HepG2 (cell line): Measurements from ENCODE around the gene CNKSR3. TPM values are rescaled to one million over a fixed set of nuclear protein-coding genes. Genes with fewer than 3 reads are reported as not detected.

Experiments
- ATAC-seq: fragments of 200-7000 bp; cut with Tn5 transposase; 3 replicates; pipeline ENCODE4 v1.9.1; 2020; ENCODE audit warnings: mild to moderate bottlenecking, moderate library complexity
- BruUV-seq: library from RNA; stranded (reverse); fragments of 400-500 nt; replicated peaks from 2 replicates; lab custom pipeline; 2021; lab: Mats Ljungman, UMichigan
- CTCF ChIA-PET: fragments of 300-600 bp; formaldehyde crosslinking; extraction: SDS; loops from one replicate; lab custom pipeline; 2021; ENCODE audit warnings: low total read pairs, inconsistent platforms, low intra/inter-chr PET ratio; lab: Yijun Ruan, JAX
- POLR2A ChIA-PET: fragments of 350-600 bp; sonication (Branson Sonifier 250); formaldehyde crosslinking; loops from one replicate; lab custom pipeline; 2020; ENCODE audit warnings: antibody characterized with exemption, inconsistent platforms; lab: Yijun Ruan, JAX
- DNase-seq: peaks from one replicate; pipeline ENCODE4 v3.0.0-alpha.2; 2015; ENCODE audit warnings: low spot score
- FAIRE-seq: peaks from 3 replicates; lab custom pipeline; 2011; peaks lifted over from hg19 to GRCh38; lab: Jason Lieb, UNC
- H2AFZ ChIP-seq: one replicate; pipeline ENCODE4 v1.6.1; 2011; ENCODE audit warnings: low read length, inconsistent platforms
- H3K27ac ChIP-seq: fragments of 300-600 bp; 3 replicates; pipeline ENCODE4 v1.8.0; 2011; ENCODE audit warnings: mixed run types, mild to moderate bottlenecking, mixed read lengths, low read length, inconsistent platforms; ENCODE audit not compliant: insufficient read depth; ENCODE audit errors: extremely low read length
- H3K27me3 ChIP-seq, 2 experiments: fragments of 200-600 bp in 1 of 2; 2 replicates in 1 of 2; 3 replicates in 1 of 2; pipeline versions ENCODE4 v1.6.0 to v1.8.0; 2011; ENCODE audit warnings: low read length in 2 of 2, mild to moderate bottlenecking in 2 of 2, moderate library complexity in 2 of 2, inconsistent platforms in 1 of 2; ENCODE audit not compliant: insufficient read depth in 2 of 2, control insufficient read depth in 1 of 2
- H3K36me3 ChIP-seq, 2 experiments: fragments of 200-600 bp in 1 of 2; replicated peaks in 1 of 2; 2 replicates in 1 of 2; 3 replicates in 1 of 2; pipeline versions ENCODE4 v1.5.1 to v1.8.0; 2011; ENCODE audit warnings: low read length in 2 of 2, inconsistent platforms in 1 of 2; ENCODE audit not compliant: insufficient read depth in 2 of 2, control insufficient read depth in 1 of 2
- H3K4me1 ChIP-seq: 2 replicates; pipeline ENCODE4 v1.5.1; 2012; ENCODE audit warnings: low read length, inconsistent platforms; ENCODE audit not compliant: insufficient read depth
- H3K4me2 ChIP-seq: 2 replicates; pipeline ENCODE4 v1.6.0; 2011; ENCODE audit warnings: low read depth, low read length, inconsistent platforms
- H3K4me3 ChIP-seq, 3 experiments: fragments of 200-600 bp in 1 of 3; sonication (generic), shearing (Covaris generic) in 1 of 3; replicated peaks in 1 of 3; 2 replicates each; pipeline ENCODE4 v1.5.1; 2011 to 2016; ENCODE audit warnings: low read length in 3 of 3, inconsistent platforms in 2 of 3, low read depth in 2 of 3, mild to moderate bottlenecking in 2 of 3, control low read depth in 1 of 3, mixed read lengths in 1 of 3; ENCODE audit not compliant: insufficient read depth in 1 of 3
- H3K79me2 ChIP-seq: one replicate; pipeline ENCODE4 v1.6.1; 2011; ENCODE audit warnings: low read length, inconsistent platforms; ENCODE audit not compliant: insufficient read depth
- H3K9ac ChIP-seq: 2 replicates; pipeline ENCODE4 v1.6.0; 2011; ENCODE audit warnings: mild to moderate bottlenecking, low read depth, low read length, inconsistent platforms; ENCODE audit not compliant: insufficient read depth
- H3K9me3 ChIP-seq: 2 replicates; pipeline ENCODE4 v1.5.1; 2012; ENCODE audit warnings: mild to moderate bottlenecking, low read length
- H4K20me1 ChIP-seq: 2 replicates; pipeline ENCODE4 v1.6.0; 2011; ENCODE audit warnings: inconsistent platforms, mild to moderate bottlenecking, low read length, moderate library complexity; ENCODE audit not compliant: insufficient read depth
- BCLAF1 ChIP-seq: fragments of 450-650 bp; IDR thresholded peaks from 2 replicates; pipeline ENCODE4 v1.6.1; 2017; ENCODE audit warnings: mild to moderate bottlenecking
- CTCF ChIP-seq: sonication (generic); formaldehyde crosslinking; IDR thresholded peaks from 2 replicates; pipeline ENCODE4 v1.5.0; 2020; ENCODE audit warnings: mild to moderate bottlenecking, missing genetic modification reagents, moderate library complexity
- DBP ChIP-seq: sonication (generic); formaldehyde crosslinking; IDR thresholded peaks from 2 replicates; pipeline ENCODE4 v1.4.0; 2020; ENCODE audit warnings: missing genetic modification reagents; ENCODE audit errors: not compliant biosample characterization
- DNMT1 ChIP-seq: sonication (generic); formaldehyde crosslinking; IDR thresholded peaks from 2 replicates; pipeline ENCODE4 v1.5.1; 2020; ENCODE audit warnings: mild to moderate bottlenecking, missing genetic modification reagents
- IRF1 ChIP-seq: sonication (generic); formaldehyde crosslinking; IDR thresholded peaks from 2 replicates; pipeline ENCODE4 v1.4.0; 2020; ENCODE audit warnings: low read depth, mild to moderate bottlenecking, missing genetic modification reagents
- KLF11 ChIP-seq: IDR thresholded peaks from 2 replicates; pipeline ENCODE4 v1.6.1; 2016; ENCODE audit warnings: missing compliant biosample characterization
- NFKBIZ ChIP-seq: IDR thresholded peaks from 2 replicates; pipeline ENCODE4 v1.6.1; 2018; ENCODE audit warnings: missing genetic modification reagents, missing compliant biosample characterization
- NR2F2 ChIP-seq: IDR thresholded peaks from 2 replicates; pipeline ENCODE4 v1.6.1; 2012; ENCODE audit warnings: low read depth, inconsistent platforms, borderline replicate concordance
- POLR2G ChIP-seq: fragments of 200-400 bp; formaldehyde crosslinking; IDR thresholded peaks from 2 replicates; pipeline ENCODE4 v1.6.1; 2018; ENCODE audit warnings: mild to moderate bottlenecking, low read depth, low read length, moderate library complexity
- PRPF4 ChIP-seq: fragments of 200-400 bp; formaldehyde crosslinking; IDR thresholded peaks from 2 replicates; pipeline ENCODE4 v1.6.1; 2016; ENCODE audit warnings: low read length, low read depth; ENCODE audit not compliant: poor library complexity, severe bottlenecking
- RAD21 ChIP-seq: fragments of 450-650 bp; formaldehyde crosslinking; IDR thresholded peaks from 2 replicates; pipeline ENCODE4 v1.5.0; 2020; ENCODE audit warnings: mild to moderate bottlenecking
- TEAD3 ChIP-seq: optimal IDR thresholded peaks from 2 replicates; pipeline ENCODE3; 2016; ENCODE audit warnings: borderline replicate concordance
- ZBTB1 ChIP-seq: sonication (generic); formaldehyde crosslinking; IDR thresholded peaks from 2 replicates; pipeline ENCODE4 v1.4.0; 2020; ENCODE audit warnings: missing genetic modification reagents, borderline replicate concordance
- ZNF260 ChIP-seq: sonication (generic); formaldehyde crosslinking; IDR thresholded peaks from 2 replicates; pipeline ENCODE4 v1.4.0; 2020; ENCODE audit warnings: missing genetic modification reagents, low read depth, mild to moderate bottlenecking, borderline replicate concordance
- ZNF781 ChIP-seq: sonication (generic); formaldehyde crosslinking; IDR thresholded peaks from 2 replicates; pipeline ENCODE4 v1.5.1; 2020; ENCODE audit warnings: borderline replicate concordance, mild to moderate bottlenecking, missing genetic modification reagents; ENCODE audit errors: not compliant biosample characterization
- WGBS: methylation state at CpG from one replicate; pipeline ENCODE4 v1.1.6; 2017; ENCODE audit warnings: low lambda C conversion rate; 5-methylcytosine and 5-hydroxymethylcytosine counted together
- in situ Hi-C: cut with HindIII; loops from 2 replicates; pipeline ENCODE4 v1.10.0; 2017; ENCODE audit warnings: low pct_unique_long_range_greater_than_20kb; ENCODE audit not compliant: extremely low pct_ligation_motif_present
- intact Hi-C: fragments of 100-400 bp; cut with micrococcal nuclease; formaldehyde crosslinking; loops from one replicate; pipeline ENCODE4 v1.10.0; 2022; ENCODE audit not compliant: unreplicated experiment
- polyA plus RNA-seq, 8 experiments: library from polyadenylated mRNA; depleted of rRNA in 3 of 8; stranded (reverse) in 7 of 8; unstranded in 1 of 8; fragments of >200 nt; fragmentation: Illumina TruSeq in 4 of 8; extraction: Trizol in 4 of 8; gene quantifications; 2 replicates each; pipeline versions ENCODE4 v1.2.1 to v1.2.3, GENCODE V29; 2011 to 2016; ENCODE audit warnings: low read depth in 4 of 8, missing spikeins in 1 of 8, mixed read lengths in 1 of 8; ENCODE audit not compliant: insufficient read depth in 1 of 8
- total RNA-seq, 5 experiments: library from RNA; depleted of rRNA; stranded (reverse); fragments of >200 nt; fragmentation: Illumina TruSeq; extraction: Trizol; gene quantifications; 2 replicates each; pipeline ENCODE4 v1.2.3, GENCODE V29; 2016; ENCODE audit warnings: low read depth in 1 of 5

The CNKSR3 gene
- total and polyA plus RNA-seq, 2 of the 13 experiments (the other 11 are each of a cell fraction or from before 2014, with no cell fraction given): 9.2 to 38.6 TPM

GRCh38 chr6:154445417-154445816 is 65.1 kb downstream of the CNKSR3 start:
- Histone ChIP-seq H3K9me3 (no peaks in the 10 kb centered on the region), H4K20me1 (no peaks in the 10 kb centered on the region), H3K27me3 (no peaks in the 10 kb centered on the region), H3K27ac (no peak overlapping the region), H3K4me1 (peaks cover 29% of the 10 kb centered on the region), H3K79me2 (peaks cover 27% of the 10 kb centered on the region), H3K36me3 (peaks cover 12 to 48% of the 10 kb centered on the region in 2 experiments), H2AFZ (no peak overlapping the region), H3K9ac (no peak overlapping the region), H3K4me3 (no peak overlapping the region), H3K4me2 (no peak overlapping the region)
- POLR2A ChIA-PET: interaction anchor here (2.1 kb wide), 1 partner anchor 15 kb away, joined by 6 read pairs; no protein-coding TSS in a partner anchor
- in situ Hi-C loops (no loop called here), intact Hi-C loops (no loop called here)
- WGBS: 96% methylated on average over 2 of the region's 2 CpGs
- ATAC-seq (no peak), FAIRE-seq (no peak), DNase-seq (no peak)
- BruUV-seq: no TSS peak
- CTCF ChIA-PET: no interaction called here
- no peak for TF ChIP-seq ZNF781 (CRISPR knock-in tag)
- no peak for TF ChIP-seq ZNF260 (CRISPR knock-in tag)
- no peak for TF ChIP-seq BCLAF1
- TF ChIP-seq NR2F2: no peak
- no peak for TF ChIP-seq NFKBIZ (CRISPR knock-in tag)
- no peak for TF ChIP-seq KLF11
- no peak for TF ChIP-seq DNMT1 (CRISPR knock-in tag)
- no peak for TF ChIP-seq DBP (CRISPR knock-in tag)
- no peak for TF ChIP-seq TEAD3 (CRISPR knock-in tag)
- no peak for TF ChIP-seq IRF1 (CRISPR knock-in tag)
- TF ChIP-seq ZBTB1: no peak
- no peak for TF ChIP-seq RAD21 (CRISPR knock-in tag)
- no peak for TF ChIP-seq POLR2G
- no peak for TF ChIP-seq PRPF4
- TF ChIP-seq CTCF (CRISPR knock-in tag): no peak
